Colonic mucosa (tissue), 4 donors: ENCODE results near the gene UBE2Q2. TPM values are rescaled to one million over a fixed set of nuclear protein-coding genes. Genes with fewer than 3 reads are reported as not detected.
"Not testable (repeated sequence)": the region's sequence is repeated elsewhere in the genome, so short reads cannot be mapped to it uniquely, and the experiment has no call there.

ENCODE experiments used
- DNase-seq: peaks from one replicate; pipeline ENCODE4 v3.0.0-alpha.2; 2020
- H3K27ac ChIP-seq: fragments of 200-600 bp; one replicate; pipeline ENCODE4 v1.8.0; 2021
- H3K27me3 ChIP-seq: fragments of 200-600 bp; one replicate; pipeline ENCODE4 v1.8.0; 2021
- H3K36me3 ChIP-seq: fragments of 200-600 bp; one replicate; pipeline ENCODE4 v1.8.0; 2021
- H3K4me1 ChIP-seq: fragments of 200-600 bp; one replicate; pipeline ENCODE4 v1.8.0; 2021; ENCODE audit warnings: mild to moderate bottlenecking
- H3K4me3 ChIP-seq: fragments of 200-600 bp; one replicate; pipeline ENCODE4 v1.8.0; 2021
- H3K9ac ChIP-seq, 2 donors: one replicate each; pipeline ENCODE4 v1.7.0; 2013; ENCODE audit warnings: control low read depth in 2 of 2, low read depth in 2 of 2, low read length in 2 of 2
- H3K9me3 ChIP-seq: fragments of 200-600 bp; one replicate; pipeline ENCODE4 v1.8.0; 2021
- CTCF ChIP-seq: fragments of 200-600 bp; IDR thresholded peaks from one replicate; pipeline ENCODE4 v1.8.0; 2022; ENCODE audit warnings: antibody characterized with exemption, mild to moderate bottlenecking
- intact Hi-C: fragments of 100-400 bp; cut with DNase I; formaldehyde crosslinking; loops from one replicate; pipeline ENCODE4 v1.14.1; 2022
- total RNA-seq, 2 donors: library from RNA; stranded (reverse); fragmentation: NEBNext Ultra II Directional in 1 of 2; extraction: Animal tissue kit (Norgen Biotek cat#: 25700) in 1 of 2; gene quantifications; one replicate each; pipeline ENCODE4 v1.2.1, GENCODE V29; 2021
- donor health status: healthy.
- donor health status: DM: no; HTN: no; CAD: no.
- donor health status: DM: no; HTN: no; CAD: no.

Gene UBE2Q2
- total RNA-seq, 2 donors from 2014 or later, result 16.6 to 25.1 TPM

DNA sequence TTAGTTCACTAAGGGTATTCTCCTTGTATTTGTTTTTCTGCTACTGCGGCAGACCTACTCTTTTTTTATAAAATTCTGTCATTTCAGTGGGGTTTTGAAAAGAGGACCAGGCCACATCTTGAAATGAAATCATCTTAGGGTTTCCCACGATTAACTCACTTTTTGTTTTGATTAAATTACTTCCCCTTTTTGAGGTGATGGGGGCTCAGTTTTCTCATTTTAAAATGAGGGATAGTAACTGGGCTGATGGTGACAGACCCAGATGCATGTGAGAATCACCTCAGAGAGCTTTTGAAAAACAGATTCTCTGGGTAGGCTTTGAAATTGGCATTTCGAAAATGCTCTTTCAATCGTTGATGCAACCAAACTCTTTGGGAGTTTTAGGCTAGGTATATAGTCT is 24.2 kb downstream of the UBE2Q2 start:
- intact Hi-C loops, result no loop called here
- Histone ChIP-seq H3K36me3 (no peaks in the 10 kb centered on the region), H3K4me1 (no peaks in the 10 kb centered on the region), H3K4me3 (no peak overlapping the region), H3K9me3 (no peaks in the 10 kb centered on the region), H3K27ac (no peak overlapping the region), H3K27me3 (no peaks in the 10 kb centered on the region), H3K9ac (no peak overlapping the region)
- no peak for DNase-seq
- TF ChIP-seq CTCF, result no peak

GRCh38 chr15:75868019-75868418 is 24.8 kb downstream of the UBE2Q2 start:
- no peak for TF ChIP-seq CTCF
- no peaks in the 10 kb centered on the region for H3K27me3 ChIP-seq

DNA sequence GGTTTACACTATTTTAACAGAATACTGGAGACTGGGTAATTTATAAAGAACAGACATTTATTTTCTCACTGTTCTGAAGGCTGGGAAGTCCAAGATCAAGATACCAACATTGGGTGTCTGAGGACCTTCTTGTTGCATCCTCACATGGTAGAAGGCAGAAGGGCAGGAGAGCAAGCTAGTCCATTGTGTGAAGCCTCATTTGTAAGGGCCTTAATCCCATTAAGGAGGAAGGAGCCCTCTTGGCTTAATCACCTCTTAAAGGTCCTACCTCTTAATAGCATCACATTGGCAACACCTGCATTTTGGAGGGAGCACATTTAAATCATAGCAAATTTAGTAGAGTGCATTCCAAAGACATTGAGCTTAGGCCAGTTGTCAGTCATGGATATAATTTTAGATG is 26.2 kb downstream of the UBE2Q2 start:
- no peaks in the 10 kb centered on the region for H3K9me3 ChIP-seq
- intact Hi-C loops, result no loop called here

More at GRCh38 chr15:75868019-75868418, 24.8 kb downstream of the UBE2Q2 start:
- Histone ChIP-seq H3K27ac (no peak overlapping the region), H3K9ac (no peak overlapping the region), H3K4me3 (no peak overlapping the region), H3K36me3 (no peaks in the 10 kb centered on the region), H3K4me1 (no peaks in the 10 kb centered on the region), H3K9me3 (no peaks in the 10 kb centered on the region)
- intact Hi-C loops, result no loop called here
- no peak for DNase-seq

GRCh38 chr15:75871589-75871988 is 28.3 kb downstream of the UBE2Q2 start:
- intact Hi-C loops, H3K9ac ChIP-seq, H3K27me3 ChIP-seq, H3K27ac ChIP-seq, H3K4me3 ChIP-seq, DNase-seq, H3K9me3 ChIP-seq, H3K36me3 ChIP-seq, H3K4me1 ChIP-seq: not testable (repeated sequence)

More for the DNA sequence above, 26.2 kb downstream of the UBE2Q2 start:
- TF ChIP-seq CTCF, result no peak
- Histone ChIP-seq H3K27ac (no peak overlapping the region), H3K27me3 (no peaks in the 10 kb centered on the region), H3K36me3 (no peaks in the 10 kb centered on the region), H3K4me3 (no peak overlapping the region), H3K9ac (no peak overlapping the region), H3K4me1 (no peaks in the 10 kb centered on the region)
- no peak for DNase-seq

DNA sequence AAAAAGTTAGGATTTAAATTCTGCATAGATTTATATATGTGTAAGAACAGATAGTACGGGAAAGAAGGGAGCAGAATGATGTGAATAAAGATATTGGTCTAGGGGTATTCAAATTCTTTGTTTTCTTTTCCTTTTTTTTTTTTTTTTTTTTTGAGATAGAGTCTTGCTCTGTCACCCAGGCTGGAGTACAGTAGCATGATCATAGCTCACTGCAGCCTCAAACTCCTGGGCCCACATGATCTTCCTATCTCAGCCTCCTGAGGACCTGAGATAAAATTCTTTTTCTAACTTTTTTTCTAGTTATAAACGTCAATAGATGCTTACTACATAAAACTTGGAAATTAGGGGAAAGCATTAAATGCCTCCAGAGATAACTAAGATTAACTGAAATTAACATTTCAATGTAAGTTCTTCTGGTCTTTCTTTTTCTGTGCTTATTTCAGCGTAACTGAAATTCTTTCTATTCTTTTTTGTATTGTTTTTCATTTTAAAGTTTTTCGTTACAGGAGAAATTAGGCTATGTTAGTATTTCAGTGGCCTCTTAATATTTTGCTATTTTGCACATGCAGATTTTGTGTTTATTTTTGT is 29.2 kb downstream of the UBE2Q2 start:
- no peak overlapping the region for H3K27ac ChIP-seq
- H3K4me3 ChIP-seq, result no peak overlapping the region
- no peaks in the 10 kb centered on the region for H3K27me3 ChIP-seq
- TF ChIP-seq CTCF, result no peak
- no peaks in the 10 kb centered on the region for H3K36me3 ChIP-seq
- H3K4me1 ChIP-seq, result no peaks in the 10 kb centered on the region
- DNase-seq, result no peak
- no peak overlapping the region for H3K9ac ChIP-seq
- intact Hi-C loops, result no loop called here
- H3K9me3 ChIP-seq, result no peaks in the 10 kb centered on the region

- Histone ChIP-seq H3K4me1 (no peaks in the 10 kb centered on the region), H3K9ac (no peak overlapping the region), H3K4me3 (no peak overlapping the region), H3K36me3 (no peaks in the 10 kb centered on the region), H3K27ac (no peak overlapping the region), H3K27me3 (no peaks in the 10 kb centered on the region), H3K9me3 (no peaks in the 10 kb centered on the region)
- no peak for DNase-seq
- no peak for TF ChIP-seq CTCF
- intact Hi-C loops, result no loop called here
Observed at GRCh38 chr15:75884041-75884440, 40.8 kb downstream of the UBE2Q2 start.
